ENCODE data around the gene KBTBD12. TPM values are rescaled to one million over a fixed set of nuclear protein-coding genes. Genes with fewer than 3 reads are reported as not detected.

KBTBD12 gene
- total and polyA plus RNA-seq, 2 of the 13 experiments (the other 11 are each of a cell fraction or from before 2014, with no cell fraction given), result not detected

DNA sequence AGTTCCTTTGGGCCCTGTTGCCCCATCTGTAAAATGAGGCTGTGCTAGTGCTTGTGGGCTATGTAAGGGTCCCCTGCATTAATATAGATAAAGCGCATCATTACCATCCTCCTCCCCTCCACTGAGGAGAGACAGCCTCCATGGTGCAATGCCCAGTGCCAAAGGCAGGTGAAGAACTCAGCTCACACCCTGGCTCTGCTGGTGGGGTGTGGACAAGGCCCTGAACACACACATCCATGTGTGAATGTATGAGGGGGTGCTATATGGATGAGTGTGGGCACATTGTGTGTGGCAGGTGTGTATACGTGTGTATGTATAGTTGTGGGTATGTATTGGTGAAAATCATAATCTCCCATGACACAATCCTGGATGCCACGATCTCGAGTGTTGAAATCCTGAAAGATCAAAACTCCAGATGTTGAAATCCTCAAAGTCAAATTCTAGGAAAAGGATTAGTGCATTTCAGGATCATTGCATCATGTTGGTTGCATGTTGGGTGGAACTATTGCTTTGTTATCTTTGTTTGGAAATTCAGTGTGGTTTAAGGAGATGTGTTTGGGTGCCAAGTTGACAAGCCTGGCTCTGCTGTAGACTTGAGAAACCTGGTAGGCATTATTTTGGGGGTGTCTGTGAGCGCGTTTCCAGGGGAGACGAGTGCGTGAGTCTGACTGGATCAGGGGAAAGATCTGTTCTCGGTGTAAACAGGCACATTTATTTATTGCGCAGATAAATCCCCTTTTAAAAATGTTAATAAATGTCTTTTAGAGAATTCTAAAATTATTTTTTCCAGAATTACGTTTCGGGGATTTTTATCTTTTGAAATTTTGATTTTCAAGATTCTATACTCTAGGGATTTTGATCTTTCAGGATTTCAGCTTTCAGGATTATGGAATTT is 95.2 kb downstream of the KBTBD12 start (continued):
- TF ChIP-seq, protein P1, sequence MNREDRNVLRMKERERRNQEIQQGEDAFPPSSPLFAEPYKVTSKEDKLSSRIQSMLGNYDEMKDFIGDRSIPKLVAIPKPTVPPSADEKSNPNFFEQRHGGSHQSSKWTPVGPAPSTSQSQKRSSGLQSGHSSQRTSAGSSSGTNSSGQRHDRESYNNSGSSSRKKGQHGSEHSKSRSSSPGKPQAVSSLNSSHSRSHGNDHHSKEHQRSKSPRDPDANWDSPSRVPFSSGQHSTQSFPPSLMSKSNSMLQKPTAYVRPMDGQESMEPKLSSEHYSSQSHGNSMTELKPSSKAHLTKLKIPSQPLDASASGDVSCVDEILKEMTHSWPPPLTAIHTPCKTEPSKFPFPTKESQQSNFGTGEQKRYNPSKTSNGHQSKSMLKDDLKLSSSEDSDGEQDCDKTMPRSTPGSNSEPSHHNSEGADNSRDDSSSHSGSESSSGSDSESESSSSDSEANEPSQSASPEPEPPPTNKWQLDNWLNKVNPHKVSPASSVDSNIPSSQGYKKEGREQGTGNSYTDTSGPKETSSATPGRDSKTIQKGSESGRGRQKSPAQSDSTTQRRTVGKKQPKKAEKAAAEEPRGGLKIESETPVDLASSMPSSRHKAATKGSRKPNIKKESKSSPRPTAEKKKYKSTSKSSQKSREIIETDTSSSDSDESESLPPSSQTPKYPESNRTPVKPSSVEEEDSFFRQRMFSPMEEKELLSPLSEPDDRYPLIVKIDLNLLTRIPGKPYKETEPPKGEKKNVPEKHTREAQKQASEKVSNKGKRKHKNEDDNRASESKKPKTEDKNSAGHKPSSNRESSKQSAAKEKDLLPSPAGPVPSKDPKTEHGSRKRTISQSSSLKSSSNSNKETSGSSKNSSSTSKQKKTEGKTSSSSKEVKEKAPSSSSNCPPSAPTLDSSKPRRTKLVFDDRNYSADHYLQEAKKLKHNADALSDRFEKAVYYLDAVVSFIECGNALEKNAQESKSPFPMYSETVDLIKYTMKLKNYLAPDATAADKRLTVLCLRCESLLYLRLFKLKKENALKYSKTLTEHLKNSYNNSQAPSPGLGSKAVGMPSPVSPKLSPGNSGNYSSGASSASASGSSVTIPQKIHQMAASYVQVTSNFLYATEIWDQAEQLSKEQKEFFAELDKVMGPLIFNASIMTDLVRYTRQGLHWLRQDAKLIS (CRISPR knock-in tag; IDR thresholded peaks at IDR 0.05), result no peak
- TF ChIP-seq, protein P2, sequence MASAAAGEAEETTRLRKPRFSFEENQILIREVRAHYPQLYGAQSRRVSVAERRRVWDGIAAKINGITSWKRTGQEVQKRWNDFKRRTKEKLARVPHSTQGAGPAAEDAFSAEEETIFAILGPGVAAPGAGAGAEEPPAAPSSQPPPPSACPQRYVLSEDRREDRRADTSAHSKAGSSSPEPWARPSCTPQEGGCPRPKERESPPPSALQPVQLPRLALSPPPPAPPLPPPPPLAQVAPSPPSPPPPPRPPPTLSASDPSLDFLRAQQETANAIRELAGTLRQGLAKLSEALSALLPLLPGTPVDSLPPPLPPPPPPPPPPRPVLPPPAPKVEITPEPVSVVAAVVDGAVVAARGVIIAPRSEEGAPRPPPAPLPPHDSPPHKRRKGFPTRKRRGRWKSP (CRISPR knock-in tag; IDR thresholded peaks at IDR 0.05), result peak; percentile 30; the same call in 1 of the 2 replicates
- TF ChIP-seq, protein P3, sequence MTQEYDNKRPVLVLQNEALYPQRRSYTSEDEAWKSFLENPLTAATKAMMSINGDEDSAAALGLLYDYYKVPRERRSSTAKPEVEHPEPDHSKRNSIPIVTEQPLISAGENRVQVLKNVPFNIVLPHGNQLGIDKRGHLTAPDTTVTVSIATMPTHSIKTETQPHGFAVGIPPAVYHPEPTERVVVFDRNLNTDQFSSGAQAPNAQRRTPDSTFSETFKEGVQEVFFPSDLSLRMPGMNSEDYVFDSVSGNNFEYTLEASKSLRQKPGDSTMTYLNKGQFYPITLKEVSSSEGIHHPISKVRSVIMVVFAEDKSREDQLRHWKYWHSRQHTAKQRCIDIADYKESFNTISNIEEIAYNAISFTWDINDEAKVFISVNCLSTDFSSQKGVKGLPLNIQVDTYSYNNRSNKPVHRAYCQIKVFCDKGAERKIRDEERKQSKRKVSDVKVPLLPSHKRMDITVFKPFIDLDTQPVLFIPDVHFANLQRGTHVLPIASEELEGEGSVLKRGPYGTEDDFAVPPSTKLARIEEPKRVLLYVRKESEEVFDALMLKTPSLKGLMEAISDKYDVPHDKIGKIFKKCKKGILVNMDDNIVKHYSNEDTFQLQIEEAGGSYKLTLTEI (CRISPR knock-in tag; conservative IDR thresholded peaks at IDR 0.05), result no peak
- 0 out of 2 replicates have a peak, but pooled peaks have one; percentile 26 for TF ChIP-seq ZNF644 (CRISPR knock-in tag; IDR thresholded peaks at IDR 0.05; ENCODE audit: low read depth)
- TF ChIP-seq HMG20A (CRISPR knock-in tag; IDR thresholded peaks at IDR 0.05; ENCODE audit: borderline replicate concordance), result peak; percentile 91
- peak; percentile 46; the same call in 1 of the 2 replicates for TF ChIP-seq HNF4A (CRISPR knock-in tag; IDR thresholded peaks at IDR 0.05)
- peak; percentile 98 for TF ChIP-seq CEBPB (IDR thresholded peaks at IDR 0.05; ENCODE audit: borderline replicate concordance, low read depth, low read length)
- TF ChIP-seq, protein P4, sequence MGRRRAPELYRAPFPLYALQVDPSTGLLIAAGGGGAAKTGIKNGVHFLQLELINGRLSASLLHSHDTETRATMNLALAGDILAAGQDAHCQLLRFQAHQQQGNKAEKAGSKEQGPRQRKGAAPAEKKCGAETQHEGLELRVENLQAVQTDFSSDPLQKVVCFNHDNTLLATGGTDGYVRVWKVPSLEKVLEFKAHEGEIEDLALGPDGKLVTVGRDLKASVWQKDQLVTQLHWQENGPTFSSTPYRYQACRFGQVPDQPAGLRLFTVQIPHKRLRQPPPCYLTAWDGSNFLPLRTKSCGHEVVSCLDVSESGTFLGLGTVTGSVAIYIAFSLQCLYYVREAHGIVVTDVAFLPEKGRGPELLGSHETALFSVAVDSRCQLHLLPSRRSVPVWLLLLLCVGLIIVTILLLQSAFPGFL (CRISPR knock-in tag; IDR thresholded peaks at IDR 0.05), result no peak
- peak; percentile 71 for TF ChIP-seq THAP11 (CRISPR knock-in tag; IDR thresholded peaks at IDR 0.05)
- peak; percentile 41; the same call in 1 of the 2 replicates for TF ChIP-seq ZNF12 (CRISPR knock-in tag; IDR thresholded peaks at IDR 0.05)
- TF ChIP-seq, protein P5, sequence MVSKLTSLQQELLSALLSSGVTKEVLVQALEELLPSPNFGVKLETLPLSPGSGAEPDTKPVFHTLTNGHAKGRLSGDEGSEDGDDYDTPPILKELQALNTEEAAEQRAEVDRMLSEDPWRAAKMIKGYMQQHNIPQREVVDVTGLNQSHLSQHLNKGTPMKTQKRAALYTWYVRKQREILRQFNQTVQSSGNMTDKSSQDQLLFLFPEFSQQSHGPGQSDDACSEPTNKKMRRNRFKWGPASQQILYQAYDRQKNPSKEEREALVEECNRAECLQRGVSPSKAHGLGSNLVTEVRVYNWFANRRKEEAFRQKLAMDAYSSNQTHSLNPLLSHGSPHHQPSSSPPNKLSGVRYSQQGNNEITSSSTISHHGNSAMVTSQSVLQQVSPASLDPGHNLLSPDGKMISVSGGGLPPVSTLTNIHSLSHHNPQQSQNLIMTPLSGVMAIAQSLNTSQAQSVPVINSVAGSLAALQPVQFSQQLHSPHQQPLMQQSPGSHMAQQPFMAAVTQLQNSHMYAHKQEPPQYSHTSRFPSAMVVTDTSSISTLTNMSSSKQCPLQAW (CRISPR knock-in tag; IDR thresholded peaks at IDR 0.05), result no peak
- no peak for TF ChIP-seq CENPT (CRISPR knock-in tag; IDR thresholded peaks at IDR 0.05; ENCODE audit: low read depth)
- no peak for TF ChIP-seq REL (CRISPR knock-in tag; conservative IDR thresholded peaks at IDR 0.05)
- TF ChIP-seq SMAD3 (CRISPR knock-in tag; IDR thresholded peaks at IDR 0.05), result peak; percentile 69; the same call in 1 of the 2 replicates
- peak; percentile 95 for TF ChIP-seq GATAD2A (CRISPR knock-in tag; IDR thresholded peaks at IDR 0.05)

Data from HepG2 (cell line).